ENCODE data around the gene GPI. TPM values are rescaled to one million over a fixed set of nuclear protein-coding genes. Genes with fewer than 3 reads are reported as not detected.
"Not testable (repeated sequence)": the region's sequence is repeated elsewhere in the genome, so short reads cannot be mapped to it uniquely, and the experiment has no call there.

Gene GPI
- total RNA-seq, 1 donor from 2014 or later: 213 TPM

DNA sequence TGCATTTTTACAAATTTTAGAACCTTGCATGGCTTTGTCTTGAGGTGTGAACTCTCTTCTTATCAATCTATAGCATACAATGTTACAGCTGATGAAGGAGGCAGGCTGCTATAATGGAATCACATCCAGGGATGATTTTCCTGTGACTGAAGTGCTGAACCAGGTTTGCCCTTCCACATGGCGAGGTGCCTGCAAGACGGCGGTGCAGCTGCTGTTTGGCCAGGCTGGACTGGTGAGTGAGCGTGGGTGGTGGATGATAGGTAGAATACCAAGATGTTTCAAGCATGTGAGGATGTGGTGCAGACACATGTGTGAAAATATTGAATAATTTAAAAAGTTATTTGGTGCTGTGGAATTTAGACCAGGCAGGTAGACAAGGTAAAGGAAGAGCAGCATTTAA, 34.9 kb upstream of the GPI start:
- H3K4me3 Mint-ChIP-seq (ENCODE audit: unreplicated experiment): no peak overlapping the region
- H3K4me1 Mint-ChIP-seq (ENCODE audit: low read depth, unreplicated experiment): no peaks in the 10 kb centered on the region
- no peaks in the 10 kb centered on the region for H3K9me3 Mint-ChIP-seq (ENCODE audit: unreplicated experiment)
- H3K27ac Mint-ChIP-seq (ENCODE audit: unreplicated experiment): no peak overlapping the region
- H3K27me3 Mint-ChIP-seq (ENCODE audit: unreplicated experiment): peaks cover 3% of the 10 kb centered on the region
- TF ChIP-seq, protein P1, sequence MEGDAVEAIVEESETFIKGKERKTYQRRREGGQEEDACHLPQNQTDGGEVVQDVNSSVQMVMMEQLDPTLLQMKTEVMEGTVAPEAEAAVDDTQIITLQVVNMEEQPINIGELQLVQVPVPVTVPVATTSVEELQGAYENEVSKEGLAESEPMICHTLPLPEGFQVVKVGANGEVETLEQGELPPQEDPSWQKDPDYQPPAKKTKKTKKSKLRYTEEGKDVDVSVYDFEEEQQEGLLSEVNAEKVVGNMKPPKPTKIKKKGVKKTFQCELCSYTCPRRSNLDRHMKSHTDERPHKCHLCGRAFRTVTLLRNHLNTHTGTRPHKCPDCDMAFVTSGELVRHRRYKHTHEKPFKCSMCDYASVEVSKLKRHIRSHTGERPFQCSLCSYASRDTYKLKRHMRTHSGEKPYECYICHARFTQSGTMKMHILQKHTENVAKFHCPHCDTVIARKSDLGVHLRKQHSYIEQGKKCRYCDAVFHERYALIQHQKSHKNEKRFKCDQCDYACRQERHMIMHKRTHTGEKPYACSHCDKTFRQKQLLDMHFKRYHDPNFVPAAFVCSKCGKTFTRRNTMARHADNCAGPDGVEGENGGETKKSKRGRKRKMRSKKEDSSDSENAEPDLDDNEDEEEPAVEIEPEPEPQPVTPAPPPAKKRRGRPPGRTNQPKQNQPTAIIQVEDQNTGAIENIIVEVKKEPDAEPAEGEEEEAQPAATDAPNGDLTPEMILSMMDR (IDR thresholded peaks at IDR 0.05; ENCODE audit: partially characterized antibody, unreplicated experiment): no peak
- DNase-seq: no peak
- H3K36me3 Mint-ChIP-seq (ENCODE audit: unreplicated experiment): no peaks in the 10 kb centered on the region

DNA sequence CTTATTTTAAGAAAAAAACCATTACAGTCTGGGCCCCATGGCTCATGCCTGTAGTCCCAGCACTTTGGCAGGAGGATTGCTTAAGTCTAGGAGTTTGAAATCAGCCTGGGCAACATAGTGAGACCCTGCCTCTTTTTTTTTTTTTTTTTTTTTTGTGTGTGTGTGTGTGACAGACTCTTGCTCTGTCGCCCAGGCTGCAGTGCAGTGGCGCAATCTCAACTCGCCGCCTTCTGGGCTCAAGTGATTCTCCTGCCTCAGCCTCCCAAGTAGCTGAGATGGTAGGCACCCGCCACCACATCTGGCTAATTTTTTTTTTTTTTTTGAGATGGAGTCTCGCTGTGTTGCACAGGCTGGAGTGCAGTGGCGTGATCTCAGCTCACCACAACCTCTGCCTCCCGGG, 34.4 kb upstream of the GPI start:
- H3K27ac Mint-ChIP-seq (ENCODE audit: unreplicated experiment); H3K4me1 Mint-ChIP-seq (ENCODE audit: low read depth, unreplicated experiment); DNase-seq; H3K4me3 Mint-ChIP-seq (ENCODE audit: unreplicated experiment); H3K9me3 Mint-ChIP-seq (ENCODE audit: unreplicated experiment); H3K27me3 Mint-ChIP-seq (ENCODE audit: unreplicated experiment); H3K36me3 Mint-ChIP-seq (ENCODE audit: unreplicated experiment): not testable (repeated sequence)

DNA sequence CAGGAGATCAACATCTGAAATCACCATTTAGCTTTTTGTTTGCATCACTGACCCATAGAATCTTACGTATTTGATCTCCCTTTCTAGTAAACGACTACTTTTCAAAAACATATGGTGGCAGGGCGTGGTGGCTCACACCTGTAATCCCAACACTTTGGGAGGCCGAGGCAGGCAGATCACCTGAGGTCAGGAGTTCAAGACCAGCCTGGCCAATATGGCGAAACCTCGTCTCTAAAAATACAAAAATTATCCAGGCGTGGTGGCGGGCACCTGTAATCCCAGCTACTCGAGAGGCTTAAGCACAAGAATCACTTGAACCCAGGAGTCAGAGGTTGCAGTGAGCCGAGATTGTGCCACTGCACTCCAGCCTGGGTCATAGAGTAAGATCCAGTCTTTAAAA, 33.4 kb upstream of the GPI start:
- H3K27me3 Mint-ChIP-seq (ENCODE audit: unreplicated experiment); H3K36me3 Mint-ChIP-seq (ENCODE audit: unreplicated experiment); H3K4me1 Mint-ChIP-seq (ENCODE audit: low read depth, unreplicated experiment); H3K4me3 Mint-ChIP-seq (ENCODE audit: unreplicated experiment); DNase-seq; H3K27ac Mint-ChIP-seq (ENCODE audit: unreplicated experiment); H3K9me3 Mint-ChIP-seq (ENCODE audit: unreplicated experiment): not testable (repeated sequence)

DNA sequence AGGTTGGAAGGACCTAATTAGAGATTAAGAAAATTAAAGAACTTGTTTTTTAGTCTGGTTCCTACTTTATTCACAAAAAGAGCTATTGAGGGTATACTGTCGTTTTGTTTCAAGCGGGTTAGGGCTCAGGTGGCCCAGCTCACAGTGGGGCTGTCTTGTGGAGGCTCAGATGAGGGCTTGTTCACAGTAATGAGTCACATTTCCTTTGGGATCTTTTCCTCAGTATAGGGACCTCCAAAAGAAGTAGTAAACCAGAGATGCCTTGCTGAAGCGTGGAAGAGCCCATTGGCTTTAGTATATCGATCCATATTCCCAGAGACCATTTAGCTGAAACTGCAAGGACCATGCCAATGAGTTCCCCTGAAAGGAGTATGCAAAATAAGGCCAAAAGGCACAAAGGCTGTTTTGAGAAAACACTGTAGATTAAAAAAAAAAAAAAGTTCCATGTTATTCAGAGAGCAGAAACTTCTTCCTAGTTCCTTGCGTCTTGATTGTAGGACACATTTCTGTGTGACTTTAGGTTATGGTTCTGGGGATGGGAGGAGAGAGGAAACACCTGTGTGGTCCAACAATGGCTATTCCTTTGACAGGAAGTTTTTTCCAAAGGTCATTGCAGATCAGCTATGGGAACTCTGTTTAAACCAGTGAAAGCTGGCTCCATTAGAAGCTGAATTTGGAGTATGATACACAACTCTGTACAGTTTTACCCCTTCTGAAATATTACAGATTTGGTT, 32.8 kb upstream of the GPI start:
- Mint-ChIP-seq H3K27ac (ENCODE audit: unreplicated experiment) (no peak overlapping the region), H3K36me3 (ENCODE audit: unreplicated experiment) (no peaks in the 10 kb centered on the region), H3K9me3 (ENCODE audit: unreplicated experiment) (no peaks in the 10 kb centered on the region), H3K4me1 (ENCODE audit: low read depth, unreplicated experiment) (no peaks in the 10 kb centered on the region), H3K27me3 (ENCODE audit: unreplicated experiment) (peaks cover 1% of the 10 kb centered on the region), H3K4me3 (ENCODE audit: unreplicated experiment) (no peak overlapping the region)
- TF ChIP-seq, protein P1 (IDR thresholded peaks at IDR 0.05; ENCODE audit: partially characterized antibody, unreplicated experiment): no peak
- DNase-seq: no peak

DNA sequence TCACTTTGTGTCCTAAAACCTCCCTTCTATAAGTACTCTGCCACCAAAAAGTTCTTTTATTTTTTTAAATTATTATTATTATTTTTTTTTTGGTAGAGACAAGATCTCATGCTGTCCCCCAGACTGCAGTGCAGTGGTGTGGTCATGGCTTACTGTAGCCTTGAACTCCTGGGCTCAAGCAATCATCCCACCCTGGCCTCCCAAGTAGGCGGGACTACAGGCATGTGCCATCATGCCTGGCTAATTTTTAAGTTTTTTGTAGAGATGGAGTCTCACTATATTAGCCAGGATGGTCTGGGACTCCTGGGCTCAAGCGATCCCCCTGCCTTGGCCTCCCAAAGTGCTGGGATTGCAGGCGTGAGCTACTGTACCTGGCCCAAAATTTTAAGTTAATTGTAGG, 29.1 kb upstream of the GPI start:
- Mint-ChIP-seq H3K36me3 (ENCODE audit: unreplicated experiment) (no peaks in the 10 kb centered on the region), H3K9me3 (ENCODE audit: unreplicated experiment) (peaks cover 1% of the 10 kb centered on the region), H3K4me3 (ENCODE audit: unreplicated experiment) (no peak overlapping the region), H3K4me1 (ENCODE audit: low read depth, unreplicated experiment) (no peaks in the 10 kb centered on the region), H3K27ac (ENCODE audit: unreplicated experiment) (no peak overlapping the region), H3K27me3 (ENCODE audit: unreplicated experiment) (no peaks in the 10 kb centered on the region)
- no peak for DNase-seq
- TF ChIP-seq, protein P1 (IDR thresholded peaks at IDR 0.05; ENCODE audit: partially characterized antibody, unreplicated experiment): no peak

DNA sequence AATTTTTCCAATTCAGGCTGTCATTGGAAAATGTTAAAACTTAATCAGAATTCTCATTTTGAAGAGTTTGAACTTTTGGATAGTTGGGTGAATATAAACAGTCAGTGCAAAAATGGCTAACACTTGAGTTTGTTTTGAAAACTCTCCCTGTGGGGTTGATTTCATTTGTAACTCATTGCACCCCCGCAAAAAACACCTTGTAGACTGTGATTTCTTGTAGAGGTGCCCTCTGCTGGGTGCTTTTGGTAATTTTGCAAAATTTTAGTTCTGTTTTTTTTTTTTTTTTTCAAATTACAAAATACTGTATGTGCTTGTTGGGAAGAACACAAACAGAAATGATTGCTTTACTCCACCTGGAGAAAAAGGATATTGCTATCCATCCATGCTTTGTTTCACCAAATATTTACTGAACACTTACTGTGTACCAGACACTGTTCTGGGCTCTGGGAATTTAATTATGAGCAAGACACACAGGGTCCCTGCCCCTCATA, 28.2 kb upstream of the GPI start:
- DNase-seq: no peak
- H3K36me3 Mint-ChIP-seq (ENCODE audit: unreplicated experiment): no peaks in the 10 kb centered on the region
- no peaks in the 10 kb centered on the region for H3K4me1 Mint-ChIP-seq (ENCODE audit: low read depth, unreplicated experiment)
- TF ChIP-seq, protein P1 (IDR thresholded peaks at IDR 0.05; ENCODE audit: partially characterized antibody, unreplicated experiment): peak; percentile 92
- H3K27me3 Mint-ChIP-seq (ENCODE audit: unreplicated experiment): no peaks in the 10 kb centered on the region
- peaks cover 3% of the 10 kb centered on the region for H3K9me3 Mint-ChIP-seq (ENCODE audit: unreplicated experiment)
- H3K4me3 Mint-ChIP-seq (ENCODE audit: unreplicated experiment): no peak overlapping the region
- no peak overlapping the region for H3K27ac Mint-ChIP-seq (ENCODE audit: unreplicated experiment)

Data from glutamatergic neuron (in vitro differentiated cells).